ENCODE measurements around the gene FNDC3B.

FNDC3B gene

DNA sequence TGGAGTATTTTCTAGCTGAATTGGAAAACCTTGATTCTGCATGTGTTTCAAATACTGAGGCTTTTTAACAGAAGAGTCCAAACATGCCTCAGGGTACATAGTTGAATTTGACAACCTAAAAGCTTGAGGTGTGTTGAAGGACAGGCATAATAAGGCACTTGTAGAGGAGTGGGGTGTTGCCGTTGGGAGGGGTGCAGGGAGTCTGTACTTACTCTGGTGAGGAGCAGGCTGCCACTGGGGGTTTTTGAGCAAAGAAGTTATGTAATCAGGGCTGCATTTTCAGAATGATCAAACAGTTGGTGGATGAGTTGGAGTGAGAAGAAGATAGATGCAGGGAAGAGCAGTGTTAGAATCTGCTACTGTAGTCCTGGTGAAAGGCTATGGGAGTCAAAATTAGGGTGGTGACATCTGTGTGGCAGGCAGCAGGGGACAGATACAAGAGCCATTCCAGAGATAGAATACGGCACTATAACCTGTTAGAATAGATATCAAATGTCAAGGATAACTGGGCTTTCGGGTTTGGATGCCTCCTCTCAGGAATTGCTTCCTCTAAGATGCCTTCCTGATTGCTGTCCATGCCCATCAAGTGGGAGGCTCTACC lies 247.3 kb downstream of the FNDC3B start:
- no peak for DNase-seq (ENCODE audit: low read depth)

DNA sequence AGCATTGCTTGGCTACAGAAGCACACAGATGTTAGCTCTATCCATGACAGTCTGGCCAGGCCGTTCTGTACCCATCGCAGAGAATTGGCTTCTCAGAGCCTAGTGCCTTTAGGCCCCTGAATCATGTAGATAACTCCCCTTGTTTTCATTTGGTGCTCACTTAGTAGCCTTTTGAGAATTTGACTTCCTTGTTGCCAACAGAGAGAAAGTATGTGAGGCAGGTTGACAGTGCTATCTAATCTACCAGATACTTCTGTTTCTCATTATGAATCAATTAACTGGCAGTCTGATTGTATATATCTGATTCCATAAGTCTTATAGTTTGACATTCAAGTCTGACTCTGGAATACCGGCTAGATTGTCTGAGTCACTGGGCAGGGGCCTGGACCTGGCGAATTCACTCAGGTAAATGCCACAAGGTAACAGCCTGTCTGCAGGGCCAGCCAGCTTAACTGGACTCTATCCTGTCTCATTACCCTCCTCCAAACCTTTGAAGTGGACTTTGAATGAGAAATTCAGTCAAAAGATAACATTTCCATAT lies 248.6 kb downstream of the FNDC3B start:
- no peak for DNase-seq (ENCODE audit: low read depth)

DNA sequence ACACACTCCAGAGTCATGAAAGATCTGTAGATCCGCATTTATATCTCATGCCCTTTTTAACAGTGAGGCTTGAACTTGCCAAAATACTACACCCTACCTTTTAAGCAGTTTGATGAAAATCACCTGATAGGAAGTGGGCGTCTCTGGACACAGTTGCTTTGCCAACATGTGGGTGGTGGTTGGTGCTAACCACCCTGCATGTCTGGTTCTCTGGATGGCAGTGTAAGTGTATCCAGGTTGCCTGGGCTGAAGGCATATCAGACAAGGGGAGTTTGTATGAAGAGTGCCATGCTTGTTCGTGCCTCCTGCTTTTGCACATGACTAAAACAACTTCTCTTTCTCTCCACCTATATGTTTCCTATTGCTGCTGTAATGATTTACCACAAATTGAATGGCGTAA lies 249.3 kb downstream of the FNDC3B start:
- no peak for DNase-seq (ENCODE audit: low read depth)

DNA sequence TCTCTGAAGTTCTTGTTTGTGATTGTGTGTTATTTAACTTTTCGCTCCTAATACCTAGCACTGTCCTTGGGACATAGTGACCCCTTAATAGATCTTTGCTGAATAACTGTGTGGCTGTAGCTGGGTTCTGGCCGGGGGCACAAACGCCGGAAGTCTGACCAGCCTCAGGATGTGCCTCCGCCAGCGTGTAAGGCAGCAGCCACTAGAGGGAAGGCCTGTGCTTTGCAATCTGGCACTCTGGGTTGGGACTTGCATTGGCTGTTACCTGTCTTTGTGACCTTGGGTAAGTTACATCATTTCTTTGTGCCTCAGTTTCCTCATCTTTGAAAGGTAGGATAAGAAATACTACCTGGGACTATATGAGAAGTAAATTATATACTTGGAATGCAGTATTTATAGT lies 250.2 kb downstream of the FNDC3B start:
- DNase-seq (ENCODE audit: low read depth): no peak

DNA sequence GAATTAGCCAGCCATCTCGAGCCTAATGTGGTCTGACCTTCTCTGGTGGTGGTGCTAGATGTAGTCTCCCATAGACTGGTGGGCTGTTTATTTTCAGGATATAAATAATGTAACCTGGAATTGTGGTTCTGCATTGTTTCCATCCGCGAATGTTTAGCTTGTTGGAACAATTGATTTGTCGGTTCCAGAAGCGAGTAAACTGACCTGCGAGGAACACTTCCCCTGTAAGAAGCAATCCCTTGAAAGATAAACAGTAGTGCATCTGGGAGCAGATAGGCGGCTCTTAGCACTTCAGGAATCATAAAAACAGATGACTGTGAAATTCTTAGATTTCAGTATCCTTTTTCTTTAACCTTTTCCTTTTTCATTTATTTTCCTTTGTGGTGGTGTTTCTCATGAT lies 251.1 kb downstream of the FNDC3B start:
- DNase-seq (ENCODE audit: low read depth): no peak

DNA sequence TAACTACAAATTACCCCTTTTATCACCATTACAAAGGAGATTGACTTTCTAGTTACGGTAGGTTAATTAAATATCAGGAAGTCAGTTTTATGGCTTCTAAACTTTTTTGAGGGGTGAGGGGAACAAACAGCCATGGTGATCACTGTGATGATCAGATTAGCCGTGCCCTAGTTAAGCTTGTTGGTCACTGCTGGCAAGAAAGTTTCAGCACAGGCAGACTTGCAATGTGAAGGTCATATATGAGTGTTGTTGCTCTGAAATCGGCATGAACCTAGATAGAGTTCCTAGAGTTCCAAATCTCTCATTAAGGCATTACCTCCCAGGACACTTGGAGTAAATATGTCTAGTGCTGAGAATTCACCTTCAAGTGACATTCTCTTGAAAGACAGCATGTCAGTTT lies 252.3 kb downstream of the FNDC3B start:
- DNase-seq (ENCODE audit: low read depth): no peak

DNA sequence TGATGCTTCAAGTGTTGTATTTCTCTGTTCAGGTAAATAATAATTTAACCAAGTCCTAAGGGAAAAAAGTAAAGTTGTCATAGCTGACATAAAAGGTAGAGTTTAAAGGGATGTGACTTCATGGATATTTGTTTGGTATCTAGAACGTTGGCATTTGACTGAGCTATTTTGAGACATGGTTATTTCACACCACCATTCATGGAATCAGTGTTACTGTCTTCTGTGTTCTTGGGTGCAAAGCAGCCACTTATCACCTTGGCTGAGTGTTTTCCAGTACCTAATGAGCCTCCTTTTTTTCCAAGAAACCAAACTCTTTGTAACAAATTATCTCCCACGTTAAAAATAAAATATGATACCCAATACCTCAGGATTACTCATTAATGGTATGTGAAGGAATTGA lies 253.0 kb downstream of the FNDC3B start:
- DNase-seq (ENCODE audit: low read depth): no peak

DNA sequence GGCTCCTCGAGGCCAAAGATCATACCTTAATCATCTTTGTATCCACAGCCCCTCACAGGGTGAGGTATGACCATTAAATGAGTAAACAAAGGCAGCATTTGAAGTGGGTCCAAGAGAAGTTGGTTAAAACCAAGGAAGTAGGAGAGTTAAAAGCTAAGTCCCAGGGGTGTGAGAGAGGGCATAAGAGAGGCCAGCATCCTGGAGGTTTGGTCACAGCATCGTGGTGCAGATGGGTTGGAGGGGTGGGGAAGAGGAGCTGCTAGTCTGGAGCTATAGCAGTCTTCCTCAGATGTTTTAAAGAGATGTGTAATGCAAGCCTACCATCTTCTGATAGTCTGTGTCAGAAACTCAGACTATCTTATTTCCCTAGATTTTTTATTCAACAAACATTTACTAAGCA lies 253.7 kb downstream of the FNDC3B start:
- DNase-seq (ENCODE audit: low read depth): no peak

DNA sequence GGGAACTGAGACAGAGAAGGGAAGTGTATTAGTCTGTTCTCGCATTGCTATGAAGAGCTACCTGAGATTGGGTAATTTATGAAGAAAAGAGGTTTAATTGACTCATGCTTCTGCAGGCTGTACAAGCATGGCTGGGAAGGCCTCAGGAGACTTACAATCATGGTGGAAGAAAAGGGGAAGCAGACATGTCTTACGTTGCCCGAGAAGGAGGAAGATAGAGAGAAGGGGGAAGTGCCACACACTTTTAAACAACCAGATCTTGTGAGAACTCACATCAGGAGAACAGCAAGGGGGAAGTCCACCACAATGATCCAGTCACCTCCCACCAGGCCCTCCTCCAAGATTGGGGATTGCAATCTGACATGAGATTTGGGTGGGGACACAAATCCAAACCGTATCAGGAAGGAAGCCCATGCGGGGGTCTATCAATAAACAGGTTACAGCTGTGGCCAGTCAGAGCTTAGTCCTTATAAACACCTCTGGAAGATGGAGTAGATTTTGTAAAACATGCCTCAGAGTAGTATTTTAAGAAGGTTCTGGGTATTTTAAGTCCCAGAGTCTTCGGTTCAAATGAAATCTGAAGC lies 254.9 kb downstream of the FNDC3B start:
- DNase-seq (ENCODE audit: low read depth): no peak

DNA sequence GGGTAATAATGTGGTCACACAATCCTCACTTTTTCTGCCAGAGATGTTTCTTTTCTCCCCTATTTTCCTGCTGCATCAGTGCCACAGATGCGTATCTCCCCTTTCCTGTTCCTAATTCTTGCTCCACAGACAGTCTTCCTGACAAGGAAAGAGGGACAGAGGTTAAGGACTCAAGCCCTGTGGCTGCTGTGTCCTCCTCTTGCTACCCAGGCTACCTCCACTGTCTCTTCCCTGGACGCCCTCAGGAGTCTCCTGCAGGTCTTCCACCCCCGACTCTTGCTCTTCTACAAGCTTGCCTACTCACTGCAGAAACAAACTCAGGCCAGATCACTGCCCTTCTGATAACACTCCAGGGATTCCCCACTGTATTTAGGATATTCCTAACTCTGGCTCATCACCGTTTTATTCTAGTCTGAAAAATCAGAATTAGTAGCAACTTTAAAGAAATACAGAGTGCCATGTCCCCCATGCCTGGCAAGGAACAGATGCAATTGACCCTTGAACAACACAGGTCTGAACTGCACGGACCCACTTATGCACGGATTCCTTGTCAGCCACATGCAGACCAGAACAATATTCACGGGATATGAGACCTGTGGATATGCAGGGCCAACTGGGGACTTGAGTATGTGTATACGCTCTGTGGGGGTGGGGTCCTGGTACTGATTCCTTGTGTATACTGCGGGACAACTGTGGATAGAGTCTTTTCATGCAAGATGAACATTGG lies 257.0 kb downstream of the FNDC3B start:
- no peak for DNase-seq (ENCODE audit: low read depth)

GRCh38 chr3:172296975-172297332 lies 257.6 kb downstream of the FNDC3B start:
- DNase-seq (ENCODE audit: low read depth): no peak

GRCh38 chr3:172298247-172298646 lies 258.9 kb downstream of the FNDC3B start:
- no peak for DNase-seq (ENCODE audit: low read depth)

GRCh38 chr3:172300187-172300586 lies 260.8 kb downstream of the FNDC3B start:
- DNase-seq (ENCODE audit: low read depth): no peak

DNA sequence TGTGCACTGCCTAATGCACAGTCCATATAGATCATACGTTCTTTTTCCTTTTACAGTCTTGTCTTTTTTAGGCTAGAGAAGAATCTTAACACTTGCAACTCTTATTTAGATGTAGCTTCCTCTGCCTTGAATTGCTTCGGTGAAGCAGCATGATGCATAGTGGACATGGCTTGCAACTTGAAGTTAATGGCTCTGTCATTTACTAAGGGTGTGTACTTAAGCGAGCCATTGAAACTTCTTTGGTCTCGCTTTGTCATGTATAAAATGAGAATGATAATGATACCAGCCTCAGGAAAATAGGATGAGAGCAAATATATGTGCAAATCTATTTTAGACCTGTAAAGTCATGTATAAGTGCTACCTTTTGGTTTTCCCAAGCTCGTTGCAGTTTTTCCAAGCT lies 261.5 kb downstream of the FNDC3B start:
- DNase-seq (ENCODE audit: low read depth): no peak

DNA sequence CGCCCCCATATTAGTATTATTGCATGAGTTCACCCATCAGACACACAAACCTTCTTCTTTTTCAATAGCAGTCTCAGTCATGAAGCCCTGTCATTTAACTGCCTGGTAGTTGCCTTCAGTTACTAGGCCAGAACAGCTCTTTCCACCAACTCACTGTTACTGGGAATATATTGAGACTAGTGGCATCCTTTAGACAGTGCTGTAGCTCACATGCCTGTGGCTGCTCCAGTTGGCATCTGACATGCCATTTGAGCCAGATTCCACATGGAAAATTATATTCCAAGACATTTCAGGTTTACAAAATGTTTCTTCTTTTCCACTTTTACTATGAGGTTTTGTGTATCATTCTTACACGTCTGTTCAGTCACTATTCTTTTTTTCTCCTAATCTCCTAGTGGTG lies 262.8 kb downstream of the FNDC3B start:
- DNase-seq (ENCODE audit: low read depth): no peak

DNA sequence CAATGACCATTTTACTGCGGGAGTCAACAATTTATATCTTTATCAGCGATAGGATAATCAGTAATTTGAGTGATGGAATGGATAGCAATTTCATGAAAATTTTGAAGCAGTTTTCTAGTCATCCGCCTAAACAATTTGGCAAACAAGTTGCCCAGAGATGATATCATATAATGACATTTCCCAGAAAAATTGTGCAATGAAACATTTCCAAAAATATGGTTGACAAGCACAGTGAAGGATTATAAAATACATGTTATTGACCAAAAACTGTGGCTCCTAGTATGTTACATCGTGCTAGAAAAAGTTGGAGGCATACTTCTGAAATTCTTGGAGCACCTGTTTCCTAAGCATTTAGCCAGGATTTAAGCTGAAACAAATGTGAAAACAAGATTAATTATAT lies 263.8 kb downstream of the FNDC3B start:
- DNase-seq (ENCODE audit: low read depth): no peak

DNA sequence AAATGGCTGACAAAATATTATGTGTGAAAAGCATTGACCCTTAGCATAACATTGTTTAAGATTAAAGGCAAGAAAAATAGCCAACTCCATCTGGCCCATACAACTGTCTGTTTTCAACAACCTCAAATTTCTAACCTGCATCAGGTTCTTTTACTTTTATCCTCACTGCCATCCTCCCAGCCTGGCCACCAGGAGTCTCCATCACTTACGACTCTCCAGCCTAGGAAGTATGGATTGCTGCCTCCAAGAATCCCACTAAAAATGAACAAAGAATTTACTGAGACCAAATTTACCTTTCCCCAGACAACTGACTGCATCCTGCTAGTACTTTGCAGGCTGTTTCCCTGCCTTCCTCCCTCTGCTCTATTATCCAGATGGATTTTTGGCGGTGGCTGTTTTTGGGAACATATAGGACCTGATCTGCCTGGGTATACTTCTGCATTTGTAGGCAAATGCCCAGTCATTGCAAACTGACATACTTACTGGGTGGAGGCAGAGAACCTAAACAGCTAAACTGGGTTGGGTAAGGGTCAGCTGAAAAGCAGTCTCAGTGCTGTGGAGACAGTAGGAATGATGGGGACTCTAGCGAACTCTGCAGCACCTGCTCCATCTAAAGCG lies 264.7 kb downstream of the FNDC3B start:
- no peak for DNase-seq (ENCODE audit: low read depth)

GRCh38 chr3:172305552-172305951 lies 266.2 kb downstream of the FNDC3B start:
- no peak for DNase-seq (ENCODE audit: low read depth)

- no peak for DNase-seq (ENCODE audit: low read depth)
Observed at GRCh38 chr3:172305974-172306373, 266.6 kb downstream of the FNDC3B start.

DNA sequence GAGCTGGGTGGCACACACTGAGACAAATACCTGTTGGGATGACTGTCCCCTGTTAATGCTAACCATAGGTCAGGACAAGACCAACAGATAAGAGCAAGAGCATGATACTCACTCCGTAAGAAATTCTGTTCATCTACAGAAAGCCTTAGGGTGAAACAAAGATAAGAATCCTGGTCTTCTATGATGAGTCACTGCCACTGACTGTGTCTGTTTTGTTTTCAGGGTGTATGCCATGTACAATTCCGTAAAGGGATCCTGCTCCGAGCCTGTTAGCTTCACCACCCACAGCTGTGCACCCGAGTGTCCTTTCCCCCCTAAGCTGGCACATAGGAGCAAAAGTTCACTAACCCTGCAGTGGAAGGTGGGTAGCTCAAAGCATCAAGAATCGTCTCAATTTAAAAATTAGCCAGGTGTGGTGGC lies 267.8 kb downstream of the FNDC3B start:
- no peak for DNase-seq (ENCODE audit: low read depth)

DNA sequence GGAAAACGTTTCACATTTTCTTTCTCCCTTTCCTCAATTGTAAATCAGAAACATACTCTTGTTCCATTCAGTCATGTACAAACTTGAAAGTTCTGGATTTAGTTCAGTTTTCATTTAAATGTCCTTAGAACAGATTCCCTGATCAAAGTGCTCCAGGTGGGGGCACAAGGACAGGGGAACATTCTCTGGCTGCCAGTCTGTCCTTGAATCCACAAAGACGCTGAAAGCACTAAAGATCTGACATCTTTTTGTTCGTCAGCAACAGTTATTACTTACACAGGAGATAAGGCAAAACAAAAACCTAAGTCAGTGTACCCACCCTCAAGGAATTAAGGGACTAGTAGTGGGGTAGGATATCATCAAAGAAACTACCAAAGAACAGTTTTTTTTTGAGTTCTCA lies 269.7 kb downstream of the FNDC3B start:
- no peak for DNase-seq (ENCODE audit: low read depth)

GRCh38 chr3:172309741-172310427 lies 270.5 kb downstream of the FNDC3B start:
- DNase-seq (ENCODE audit: low read depth): no peak

DNA sequence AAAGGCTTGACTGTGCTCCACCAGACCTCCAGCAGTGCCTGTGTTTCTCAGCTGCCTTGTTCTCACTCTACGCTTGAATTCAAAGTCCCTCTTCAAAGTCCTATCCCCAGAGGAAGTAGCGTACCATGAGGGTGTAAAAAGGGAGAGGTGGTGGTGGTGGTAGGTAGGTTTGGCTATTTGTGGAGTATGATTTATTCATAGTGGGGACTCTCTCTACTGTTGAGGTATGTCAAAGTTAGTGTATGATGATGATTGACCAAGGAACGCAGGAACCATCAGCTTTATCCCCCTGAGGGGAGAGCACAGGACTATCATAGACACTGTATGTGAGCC lies 271.0 kb downstream of the FNDC3B start:
- DNase-seq (ENCODE audit: low read depth): no peak
